Measurements from ENCODE around the gene PPL. TPM values are rescaled to one million over a fixed set of nuclear protein-coding genes. Genes with fewer than 3 reads are reported as not detected.
"Not testable (repeated sequence)": the region's sequence is repeated elsewhere in the genome, so short reads cannot be mapped to it uniquely, and the experiment has no call there.

The PPL gene
- total RNA-seq, 1 donor, result 0.86 TPM

DNA sequence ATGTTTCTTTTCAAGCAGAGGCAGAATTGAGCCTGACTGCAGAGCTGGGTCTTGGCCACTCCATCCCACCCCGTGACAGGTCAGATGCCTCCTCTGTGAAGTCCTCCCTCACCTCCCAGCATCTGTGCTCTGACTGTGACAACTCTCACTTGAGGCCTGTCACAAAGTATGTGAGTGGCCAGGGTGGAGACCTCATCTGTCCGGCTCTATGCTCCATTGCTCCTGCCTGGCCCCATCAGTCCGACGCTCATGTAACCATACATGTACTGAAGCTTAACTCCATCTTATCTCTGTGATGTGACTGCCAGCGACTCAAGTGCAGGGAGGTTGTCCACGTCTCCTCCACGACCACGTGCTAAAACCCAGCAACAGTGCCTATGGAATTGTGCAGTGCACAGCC, 3.5 kb downstream of the PPL start:
- TF ChIP-seq, protein P1, sequence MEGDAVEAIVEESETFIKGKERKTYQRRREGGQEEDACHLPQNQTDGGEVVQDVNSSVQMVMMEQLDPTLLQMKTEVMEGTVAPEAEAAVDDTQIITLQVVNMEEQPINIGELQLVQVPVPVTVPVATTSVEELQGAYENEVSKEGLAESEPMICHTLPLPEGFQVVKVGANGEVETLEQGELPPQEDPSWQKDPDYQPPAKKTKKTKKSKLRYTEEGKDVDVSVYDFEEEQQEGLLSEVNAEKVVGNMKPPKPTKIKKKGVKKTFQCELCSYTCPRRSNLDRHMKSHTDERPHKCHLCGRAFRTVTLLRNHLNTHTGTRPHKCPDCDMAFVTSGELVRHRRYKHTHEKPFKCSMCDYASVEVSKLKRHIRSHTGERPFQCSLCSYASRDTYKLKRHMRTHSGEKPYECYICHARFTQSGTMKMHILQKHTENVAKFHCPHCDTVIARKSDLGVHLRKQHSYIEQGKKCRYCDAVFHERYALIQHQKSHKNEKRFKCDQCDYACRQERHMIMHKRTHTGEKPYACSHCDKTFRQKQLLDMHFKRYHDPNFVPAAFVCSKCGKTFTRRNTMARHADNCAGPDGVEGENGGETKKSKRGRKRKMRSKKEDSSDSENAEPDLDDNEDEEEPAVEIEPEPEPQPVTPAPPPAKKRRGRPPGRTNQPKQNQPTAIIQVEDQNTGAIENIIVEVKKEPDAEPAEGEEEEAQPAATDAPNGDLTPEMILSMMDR (IDR thresholded peaks at IDR 0.05; ENCODE audit: insufficient read depth, low read depth, low read length), result no peak

DNA sequence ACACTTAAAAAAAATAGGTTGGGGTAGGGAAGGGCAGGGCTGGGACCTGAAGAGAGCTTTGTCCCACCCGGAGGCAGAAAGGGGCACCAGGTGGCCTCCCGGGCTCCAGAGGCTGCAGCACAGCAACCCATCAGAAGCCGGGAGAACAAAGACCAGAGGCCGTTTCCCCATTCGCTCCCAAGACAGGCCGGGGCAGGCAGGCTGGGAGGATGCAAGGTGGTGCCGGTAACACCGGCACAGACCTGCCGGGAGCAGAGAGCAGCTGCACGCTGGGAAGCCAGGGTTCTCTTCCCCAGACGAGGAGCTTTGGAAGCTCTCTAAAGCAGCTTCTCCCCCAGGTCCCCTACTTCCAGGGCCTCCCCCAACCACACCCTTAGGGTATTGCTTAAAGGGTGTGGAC, 5.6 kb downstream of the PPL start:
- TF ChIP-seq, protein P1 (IDR thresholded peaks at IDR 0.05; ENCODE audit: insufficient read depth, low read depth, low read length), result no peak
- H3K4me3 ChIP-seq (ENCODE audit: low read depth, low read length), result no peak overlapping the region

More for the DNA sequence above, 3.5 kb downstream of the PPL start:
- DNase-seq (ENCODE audit: low read depth), result no peak
- no peak overlapping the region for H3K4me3 ChIP-seq (ENCODE audit: low read depth, low read length)

DNA sequence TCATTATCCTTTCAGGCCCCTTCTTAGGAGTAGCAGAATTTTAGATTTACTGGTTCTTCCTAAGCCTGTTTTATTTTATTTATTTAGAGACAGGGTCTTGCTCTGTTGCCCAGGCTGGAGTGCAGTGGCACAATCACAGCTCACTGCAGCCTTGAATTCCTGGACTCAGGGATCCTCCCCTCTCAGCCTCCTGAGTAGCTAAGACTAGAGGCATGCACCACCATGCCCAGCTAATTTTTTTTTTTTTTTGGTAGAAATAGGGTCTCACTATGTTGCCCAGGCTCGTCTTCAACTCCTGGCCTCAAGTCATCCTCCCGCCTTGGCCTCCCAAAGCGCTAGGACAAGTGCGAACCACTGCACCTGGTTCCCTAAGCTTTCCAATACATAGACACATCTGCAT, 7.3 kb downstream of the PPL start:
- not testable (repeated sequence) for DNase-seq (ENCODE audit: low read depth)

More for the DNA sequence above, 5.6 kb downstream of the PPL start:
- no peak for DNase-seq (ENCODE audit: low read depth)

DNA sequence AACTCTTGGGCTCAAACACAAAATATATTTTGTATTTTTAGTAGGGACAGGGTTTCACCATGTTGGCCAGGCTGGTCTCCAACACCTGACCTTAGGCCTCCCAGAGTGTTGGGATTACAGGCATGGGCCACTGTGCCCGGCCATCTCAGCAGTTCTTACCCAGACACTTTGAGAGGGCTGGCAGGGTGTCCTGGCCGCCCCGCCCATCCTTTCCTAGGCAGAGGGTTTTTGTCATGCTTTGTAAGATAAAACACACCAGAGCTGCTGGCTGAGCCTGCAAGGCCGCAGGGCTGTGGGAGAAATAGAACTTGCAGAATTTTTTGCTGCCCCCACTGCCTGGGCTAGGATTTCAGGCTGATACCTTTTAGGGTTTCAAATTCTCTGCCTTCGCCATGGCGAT, 8.7 kb downstream of the PPL start:
- TF ChIP-seq, protein P1 (IDR thresholded peaks at IDR 0.05; ENCODE audit: insufficient read depth, low read depth, low read length), result no peak

More for the DNA sequence above, 7.3 kb downstream of the PPL start:
- H3K4me3 ChIP-seq (ENCODE audit: low read depth, low read length), result not testable (repeated sequence)

DNA sequence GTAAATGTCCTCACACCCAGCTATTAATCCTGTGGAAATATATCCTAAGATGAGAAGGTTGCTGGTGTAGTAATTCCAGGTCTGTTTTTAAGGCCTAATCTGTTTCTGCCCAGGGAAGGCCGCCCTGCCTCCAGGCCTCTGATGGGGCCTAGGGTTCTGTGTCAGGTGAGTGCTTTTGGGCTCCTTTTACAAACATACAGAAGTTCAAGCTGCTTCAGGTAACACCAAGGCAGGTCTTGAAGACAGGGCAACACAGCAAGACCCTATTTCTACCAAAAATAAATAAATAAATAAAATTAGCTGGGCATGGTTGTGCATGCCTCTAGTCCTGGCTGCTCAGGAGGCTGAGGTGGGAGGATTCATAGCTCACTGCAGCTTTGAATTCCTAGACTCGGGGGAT, 9.3 kb downstream of the PPL start:
- TF ChIP-seq, protein P1 (IDR thresholded peaks at IDR 0.05; ENCODE audit: insufficient read depth, low read depth, low read length), result no peak
- no peak for DNase-seq (ENCODE audit: low read depth)
- H3K4me3 ChIP-seq (ENCODE audit: low read depth, low read length), result no peak overlapping the region

More for the DNA sequence above, 8.7 kb downstream of the PPL start:
- DNase-seq (ENCODE audit: low read depth), result no peak
- H3K4me3 ChIP-seq (ENCODE audit: low read depth, low read length), result no peak overlapping the region

DNA sequence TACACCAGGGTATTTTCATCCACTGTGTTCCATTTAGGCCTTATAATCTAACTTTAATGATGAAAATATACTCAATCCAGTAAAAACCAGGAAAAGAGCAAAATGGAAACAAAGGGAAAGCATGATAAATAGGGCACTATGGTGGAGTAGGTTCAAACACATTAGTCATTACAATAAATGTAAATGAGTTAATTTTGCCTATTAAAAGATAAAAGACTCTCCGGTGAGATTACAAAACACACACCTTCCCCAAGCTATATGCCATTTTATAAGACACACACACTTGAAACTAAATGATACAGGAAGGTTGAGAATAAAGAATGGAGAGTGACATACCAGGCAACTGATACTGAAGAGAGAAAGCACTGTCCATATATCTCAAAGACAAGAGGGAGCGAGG, 10.0 kb downstream of the PPL start:
- DNase-seq (ENCODE audit: low read depth), result no peak
- no peak overlapping the region for H3K4me3 ChIP-seq (ENCODE audit: low read depth, low read length)
- TF ChIP-seq, protein P1 (IDR thresholded peaks at IDR 0.05; ENCODE audit: insufficient read depth, low read depth, low read length), result no peak

DNA sequence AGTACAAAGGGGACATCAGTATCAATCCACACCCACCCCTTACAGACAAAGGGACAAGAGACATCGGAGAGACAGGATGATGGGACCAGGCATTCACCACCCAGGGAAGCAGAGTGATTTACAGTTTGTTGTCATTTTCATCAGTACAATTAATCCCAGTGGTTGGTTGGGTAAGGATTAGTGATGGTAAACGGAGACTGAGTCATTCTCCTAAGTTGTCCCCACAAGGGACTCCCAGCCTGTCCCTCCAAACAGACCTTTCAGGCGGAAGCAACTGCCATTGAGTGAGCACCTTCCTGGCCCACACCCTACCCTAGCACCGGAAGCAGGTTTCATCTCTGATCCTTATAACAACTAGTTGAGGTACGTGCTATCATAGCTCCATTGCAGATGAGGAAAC, 11.2 kb downstream of the PPL start:
- DNase-seq (ENCODE audit: low read depth), result peak; percentile 51
- TF ChIP-seq, protein P1 (IDR thresholded peaks at IDR 0.05; ENCODE audit: insufficient read depth, low read depth, low read length), result no peak
- no peak overlapping the region for H3K4me3 ChIP-seq (ENCODE audit: low read depth, low read length)

Measured in fibroblast of villous mesenchyme (primary cell).